Activated gamma-delta T cell treated with Interleukin-2 at 50 U/mL for 16 hours (primary cell): ENCODE measurements around the gene AIFM3.
"Not testable (repeated sequence)": the region's sequence is repeated elsewhere in the genome, so short reads cannot be mapped to it uniquely, and the experiment has no call there.

Experiments used
- DNase-seq: peaks from one replicate; pipeline ENCODE4 v3.0.0-alpha.2; 2020

AIFM3 gene, protein sequence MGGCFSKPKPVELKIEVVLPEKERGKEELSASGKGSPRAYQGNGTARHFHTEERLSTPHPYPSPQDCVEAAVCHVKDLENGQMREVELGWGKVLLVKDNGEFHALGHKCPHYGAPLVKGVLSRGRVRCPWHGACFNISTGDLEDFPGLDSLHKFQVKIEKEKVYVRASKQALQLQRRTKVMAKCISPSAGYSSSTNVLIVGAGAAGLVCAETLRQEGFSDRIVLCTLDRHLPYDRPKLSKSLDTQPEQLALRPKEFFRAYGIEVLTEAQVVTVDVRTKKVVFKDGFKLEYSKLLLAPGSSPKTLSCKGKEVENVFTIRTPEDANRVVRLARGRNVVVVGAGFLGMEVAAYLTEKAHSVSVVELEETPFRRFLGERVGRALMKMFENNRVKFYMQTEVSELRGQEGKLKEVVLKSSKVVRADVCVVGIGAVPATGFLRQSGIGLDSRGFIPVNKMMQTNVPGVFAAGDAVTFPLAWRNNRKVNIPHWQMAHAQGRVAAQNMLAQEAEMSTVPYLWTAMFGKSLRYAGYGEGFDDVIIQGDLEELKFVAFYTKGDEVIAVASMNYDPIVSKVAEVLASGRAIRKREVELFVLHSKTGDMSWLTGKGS

DNA sequence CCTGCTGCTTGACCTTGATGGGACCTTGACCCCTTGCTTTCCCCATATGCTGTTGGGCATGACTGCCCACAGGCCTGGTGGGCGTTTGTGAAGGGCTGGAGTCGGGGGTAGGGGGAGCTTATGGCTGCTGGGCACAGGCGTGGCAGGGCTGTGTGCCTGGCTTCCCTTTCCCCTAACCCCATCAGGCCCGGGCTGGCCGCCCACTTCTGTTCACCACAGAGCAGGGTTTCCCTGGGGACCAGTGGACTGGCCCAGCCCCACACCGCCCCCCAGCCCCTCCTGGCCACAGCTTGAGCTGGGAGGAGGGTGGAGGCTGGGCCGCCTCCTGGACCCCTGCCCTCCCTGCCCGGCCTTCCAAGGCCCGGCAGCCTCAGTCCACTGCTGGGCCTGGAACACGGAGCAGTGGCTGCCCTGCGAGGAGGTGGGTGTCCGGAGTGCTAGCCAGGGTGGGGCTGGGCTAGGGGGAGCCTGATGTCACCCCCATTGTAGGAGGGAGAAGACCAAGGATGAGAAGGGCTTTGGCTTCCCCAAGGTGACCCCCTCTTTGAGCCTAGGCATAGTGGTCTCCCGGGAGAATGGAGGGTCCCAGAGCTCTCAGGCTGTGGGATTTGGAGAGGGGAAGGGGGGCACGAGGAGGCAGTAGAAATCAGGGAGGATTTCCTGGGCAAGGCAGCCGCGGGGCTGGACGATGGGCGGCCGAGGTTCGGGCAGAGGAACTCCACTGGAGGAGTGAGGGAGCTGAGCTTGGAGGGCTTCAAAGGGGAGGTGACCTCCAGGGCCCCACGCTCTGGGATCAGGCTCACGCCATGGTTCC is at the start of gene AIFM3:
Gene AIFM3, plus strand, starts transcription at position 373 of the 814 bp plus-strand sequence. CDS start 690 bp downstream, outside the sequence.
- DNase-seq, result no peak

DNA sequence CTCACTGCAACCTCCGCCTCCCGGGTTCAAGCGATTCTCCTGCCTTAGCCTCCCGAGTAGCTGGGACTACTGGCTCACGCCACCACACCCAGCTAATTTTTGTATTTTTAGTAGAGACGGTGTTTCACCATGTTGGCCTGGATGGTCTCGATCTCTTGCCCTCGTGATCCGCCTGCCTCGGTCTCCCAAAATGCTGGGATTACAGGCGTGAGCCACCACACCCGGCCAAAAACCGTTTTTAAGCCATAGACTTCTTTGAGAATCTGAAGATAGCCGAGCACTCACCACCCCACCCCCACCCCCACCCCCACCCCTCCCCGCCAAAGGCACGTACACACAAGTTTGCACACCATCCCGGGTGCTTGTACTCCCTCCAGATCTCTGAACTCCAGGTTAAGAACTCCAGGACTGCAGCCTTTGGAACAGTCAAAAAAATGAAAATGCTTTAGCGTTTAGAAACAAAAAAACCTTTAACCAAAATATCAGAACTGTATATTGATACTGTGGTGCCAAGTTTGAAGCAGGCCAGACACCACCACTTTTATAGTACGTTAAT is 48.3 kb upstream of the AIFM3 start:
- no peak for DNase-seq

DNA sequence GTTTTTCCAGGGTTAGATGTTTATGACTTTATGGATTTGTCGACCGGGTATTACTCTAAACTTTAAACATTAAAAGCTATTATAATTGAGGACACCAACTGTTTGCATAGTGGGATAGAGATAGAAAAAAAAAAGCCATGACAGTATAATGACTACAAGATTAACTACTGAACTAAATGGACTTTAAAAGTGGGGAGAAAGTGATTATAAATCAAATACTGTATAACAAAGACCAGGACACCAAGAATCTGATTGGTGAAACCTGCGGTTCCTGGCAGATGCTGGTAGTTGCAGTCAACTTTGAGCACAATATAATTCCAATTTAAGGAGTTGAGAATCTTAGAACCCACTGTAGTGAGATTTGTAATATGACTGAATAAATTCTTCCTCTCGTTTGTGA is 47.3 kb upstream of the AIFM3 start:
- DNase-seq, result no peak

DNA sequence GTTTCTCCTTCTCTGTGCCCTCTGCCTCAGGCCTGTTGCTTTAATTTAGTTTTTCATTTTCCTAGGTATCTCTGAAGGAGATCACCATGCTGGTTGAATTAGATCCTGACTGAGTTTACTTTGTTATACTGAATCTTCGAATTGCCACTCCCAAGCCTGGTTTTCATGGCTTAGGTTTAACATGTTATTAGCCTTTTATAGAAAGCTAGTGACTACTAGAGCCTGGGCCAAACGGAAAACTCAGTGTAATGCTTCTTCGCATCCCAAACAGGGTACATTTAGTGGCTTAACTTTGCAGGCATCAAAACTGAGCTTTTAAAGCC is 46.2 kb upstream of the AIFM3 start:
- DNase-seq, result no peak

DNA sequence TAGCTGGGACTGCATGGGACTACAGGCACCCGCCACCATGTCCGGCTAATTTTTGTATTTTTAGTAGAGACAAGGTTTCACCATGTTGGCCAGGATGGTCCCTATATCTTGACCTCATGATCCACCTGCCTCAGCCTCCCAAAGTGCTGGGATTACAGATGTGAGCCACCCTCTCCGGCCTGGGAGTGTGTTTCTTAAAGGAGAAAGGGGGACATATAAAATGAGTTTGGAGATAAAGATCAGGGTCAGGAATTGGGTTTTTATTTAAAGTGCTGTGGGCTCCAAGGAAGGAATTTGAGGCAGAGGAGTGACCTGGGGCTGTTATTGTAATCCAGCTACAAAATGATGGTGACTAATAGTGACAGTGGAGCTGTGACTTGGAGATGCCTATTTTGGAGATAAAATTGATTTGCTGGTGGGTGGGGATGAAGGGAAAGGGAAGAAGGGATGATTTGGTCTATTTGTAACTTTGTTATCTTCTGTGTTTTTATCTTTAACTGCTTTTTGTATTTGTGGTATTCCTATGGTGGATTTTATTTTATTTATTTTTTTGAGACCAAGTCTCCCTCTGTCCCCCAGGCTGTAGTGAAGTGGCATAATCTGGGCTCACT is 44.8 kb upstream of the AIFM3 start:
- DNase-seq, result no peak

DNA sequence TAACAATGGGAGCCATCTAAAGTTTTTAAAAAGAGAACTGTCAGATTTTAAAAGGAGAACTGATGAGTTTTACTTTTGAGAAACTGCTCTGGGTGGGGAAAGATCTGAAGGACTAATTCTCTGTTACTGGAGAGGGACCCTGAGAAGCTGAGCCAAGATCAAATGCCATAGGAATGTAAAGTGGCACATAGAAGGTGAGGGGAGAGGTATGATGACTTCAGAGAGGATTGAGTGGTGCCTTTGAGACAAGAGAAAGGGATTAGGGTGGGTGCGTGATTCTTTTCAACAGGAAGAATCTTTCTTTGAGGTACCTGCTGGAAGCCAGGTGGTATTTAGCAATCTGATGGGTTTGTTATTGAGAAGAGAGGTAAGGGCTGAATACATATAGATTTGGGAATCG is 40.8 kb upstream of the AIFM3 start:
- no peak for DNase-seq

DNA sequence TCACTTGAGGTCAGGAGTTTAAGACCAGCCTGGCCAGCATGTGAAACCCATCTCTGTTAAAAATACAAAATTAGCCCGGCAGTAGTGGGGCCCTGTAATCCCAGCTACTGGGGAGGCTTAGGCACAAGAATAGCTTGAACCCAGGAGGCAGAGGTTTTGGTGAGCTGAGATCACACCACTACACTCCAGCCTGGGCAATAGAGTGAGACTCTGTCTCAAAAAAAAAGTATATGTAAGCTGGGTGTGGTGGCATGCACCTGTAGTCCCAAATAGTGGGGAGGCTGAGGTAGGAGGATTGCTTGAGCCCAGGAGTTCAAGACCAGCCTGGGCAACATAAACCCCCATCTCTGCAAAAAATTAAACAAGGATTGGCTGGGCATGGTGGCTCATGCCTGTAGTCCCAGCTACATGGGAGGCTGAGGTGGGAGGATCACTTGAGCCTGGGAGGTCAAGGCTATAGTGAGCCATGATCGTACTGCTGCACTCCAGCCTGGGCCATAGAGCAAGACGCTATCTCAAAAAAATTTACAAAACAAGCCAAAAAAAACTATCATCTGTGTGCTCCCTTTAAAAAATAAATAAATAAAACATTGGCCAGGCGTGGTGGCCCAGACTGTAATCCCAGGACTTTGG is 39.0 kb upstream of the AIFM3 start:
- no peak for DNase-seq

DNA sequence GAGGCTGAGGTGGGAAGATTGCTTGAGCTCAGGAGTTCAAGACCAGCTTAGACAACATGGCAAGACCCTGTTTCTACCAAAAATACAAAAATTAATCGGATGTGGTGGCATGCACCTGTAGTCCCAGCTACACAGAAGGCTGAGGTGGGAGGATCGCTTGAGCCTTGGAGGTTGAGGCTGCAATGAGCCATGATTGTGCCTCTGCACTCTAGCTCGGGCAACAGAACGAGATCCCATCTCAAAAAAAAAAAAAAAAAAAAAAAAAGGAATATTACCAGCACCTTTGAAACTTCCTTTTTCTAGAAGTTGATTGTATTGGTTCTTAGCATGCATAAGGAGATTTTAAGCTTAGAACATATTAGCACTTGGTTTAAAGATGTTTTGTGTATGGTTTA is 38.5 kb upstream of the AIFM3 start:
- DNase-seq, result no peak

DNA sequence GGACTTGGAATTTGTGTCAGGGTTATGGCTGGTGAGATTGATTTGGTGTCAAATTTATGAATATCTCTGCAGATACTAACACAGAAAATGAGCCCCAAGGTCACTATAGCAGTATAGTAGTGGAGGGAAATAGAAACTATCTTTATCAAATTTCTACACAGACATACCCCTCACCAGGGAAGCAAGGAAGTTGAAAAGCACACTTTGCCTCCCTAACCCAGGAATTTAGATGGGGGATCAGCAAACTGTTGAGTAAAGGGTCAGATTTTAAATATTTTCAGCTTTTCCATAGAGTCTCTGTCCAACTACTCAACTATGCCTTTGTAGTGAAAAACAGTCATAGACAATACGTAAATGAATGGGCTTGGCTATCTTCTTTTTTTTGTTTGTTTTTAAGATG is 37.1 kb upstream of the AIFM3 start:
- no peak for DNase-seq

DNA sequence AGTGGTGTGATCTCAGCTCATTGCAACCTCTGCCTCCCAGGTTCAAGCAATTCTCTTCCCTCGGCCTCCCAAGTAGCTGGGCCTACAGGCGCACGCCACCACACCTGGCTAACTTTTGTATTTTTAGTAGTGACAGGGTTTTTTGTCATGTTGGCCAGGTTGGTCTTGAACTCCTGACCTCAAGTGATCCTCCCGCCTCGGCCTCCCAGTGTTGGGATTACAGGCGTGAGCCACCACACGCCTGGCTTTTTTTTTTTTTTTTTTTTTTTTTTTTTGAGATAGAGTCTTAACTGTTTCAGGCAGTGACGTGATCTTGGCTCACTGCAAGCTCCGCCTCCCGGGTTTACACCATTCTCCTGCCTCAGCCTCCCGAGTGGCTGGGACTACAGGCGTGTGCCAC is 36.6 kb upstream of the AIFM3 start:
- DNase-seq, result not testable (repeated sequence)

DNA sequence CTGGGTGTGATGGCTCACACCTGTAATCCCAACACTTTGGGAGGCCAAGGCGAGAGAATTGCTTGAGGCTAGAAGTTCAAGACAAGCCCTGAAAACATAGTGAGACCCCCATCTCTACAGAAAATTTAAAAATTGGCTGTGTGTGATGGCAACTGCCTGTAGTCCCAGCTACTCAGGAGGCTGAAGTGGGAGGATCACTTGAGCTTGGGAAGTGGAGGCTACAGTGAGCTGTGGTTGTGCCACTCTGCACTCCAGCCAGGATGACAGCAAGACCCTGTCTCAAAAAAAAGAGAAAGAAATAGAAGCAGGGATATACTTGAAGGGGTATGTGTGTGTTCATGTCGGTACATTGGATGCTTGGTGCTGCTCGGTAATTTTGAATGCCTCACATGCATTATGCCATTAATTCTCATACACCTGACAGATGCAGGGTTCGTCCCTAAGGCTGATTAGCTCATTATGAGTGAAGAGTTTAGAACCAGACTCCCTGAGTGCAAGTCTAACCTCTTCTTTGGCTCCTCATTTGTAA is 35.9 kb upstream of the AIFM3 start:
- DNase-seq, result no peak

DNA sequence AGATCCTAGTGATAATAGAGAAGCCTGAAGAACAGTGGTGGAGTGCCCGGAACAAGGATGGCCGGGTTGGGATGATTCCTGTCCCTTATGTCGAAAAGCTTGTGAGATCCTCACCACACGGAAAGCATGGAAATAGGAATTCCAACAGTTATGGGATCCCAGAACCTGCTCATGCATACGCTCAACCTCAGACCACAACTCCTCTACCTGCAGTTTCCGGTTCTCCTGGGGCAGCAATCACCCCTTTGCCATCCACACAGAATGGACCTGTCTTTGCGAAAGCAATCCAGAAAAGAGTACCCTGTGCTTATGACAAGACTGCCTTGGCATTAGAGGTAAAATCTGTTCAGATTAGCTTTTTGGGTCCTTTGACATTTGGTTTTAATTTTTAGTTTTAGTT is 33.1 kb upstream of the AIFM3 start:
- no peak for DNase-seq

DNA sequence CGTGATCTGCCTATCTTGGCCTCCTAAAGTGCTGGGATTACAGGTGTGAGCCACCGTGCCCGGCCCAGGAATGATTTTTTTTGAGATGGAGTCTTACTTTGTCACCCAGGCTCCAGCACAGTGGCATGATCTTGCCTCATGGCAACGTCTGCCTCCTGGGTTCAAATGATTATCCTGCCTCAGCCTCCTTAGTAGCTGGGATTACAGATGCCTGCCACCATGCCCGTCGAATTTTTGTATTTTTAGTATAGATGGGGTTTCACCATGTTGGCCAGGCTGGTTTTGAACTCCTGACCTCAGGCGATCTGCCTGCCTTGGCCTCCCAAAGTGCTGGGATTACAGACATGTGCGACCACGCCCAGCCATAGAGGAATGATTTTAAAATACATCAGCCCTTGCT is 32.0 kb upstream of the AIFM3 start:
- DNase-seq, result not testable (repeated sequence)

DNA sequence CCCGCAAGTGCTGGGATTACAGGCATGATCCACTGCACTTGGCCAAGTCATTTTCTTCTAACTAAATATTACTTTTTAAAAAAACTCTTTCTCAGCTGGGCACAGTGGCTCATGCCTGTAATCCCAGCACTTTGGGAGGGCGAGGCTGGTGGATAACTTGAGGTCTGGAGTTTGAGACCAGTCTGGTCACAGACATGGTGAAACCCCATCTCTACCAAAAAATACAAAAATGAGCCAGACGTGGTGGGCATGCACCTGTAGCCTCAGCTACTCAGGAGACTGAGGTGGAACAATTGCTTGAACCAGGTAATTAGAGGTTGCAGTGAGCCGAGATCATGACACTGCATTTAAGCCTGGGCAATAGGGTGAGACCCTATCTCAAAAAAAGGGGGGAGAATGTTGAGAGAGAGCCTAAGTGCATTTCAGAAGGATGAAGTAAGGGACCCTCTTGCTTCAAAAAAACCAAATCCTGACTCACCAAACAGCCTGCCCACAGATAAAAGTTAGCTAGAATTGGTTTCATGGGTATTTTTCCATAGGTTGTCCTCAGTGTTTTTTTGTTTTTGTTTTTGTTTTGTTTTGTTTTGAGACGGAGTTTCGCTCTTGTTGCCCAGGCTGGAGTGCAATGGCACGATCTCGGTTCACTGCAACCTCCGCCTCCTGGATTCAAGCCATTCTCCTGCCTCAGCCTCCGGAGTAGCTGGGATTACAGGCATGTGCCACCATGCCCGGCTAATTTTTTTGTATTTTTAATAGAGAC is 31.1 kb upstream of the AIFM3 start:
- not testable (repeated sequence) for DNase-seq

DNA sequence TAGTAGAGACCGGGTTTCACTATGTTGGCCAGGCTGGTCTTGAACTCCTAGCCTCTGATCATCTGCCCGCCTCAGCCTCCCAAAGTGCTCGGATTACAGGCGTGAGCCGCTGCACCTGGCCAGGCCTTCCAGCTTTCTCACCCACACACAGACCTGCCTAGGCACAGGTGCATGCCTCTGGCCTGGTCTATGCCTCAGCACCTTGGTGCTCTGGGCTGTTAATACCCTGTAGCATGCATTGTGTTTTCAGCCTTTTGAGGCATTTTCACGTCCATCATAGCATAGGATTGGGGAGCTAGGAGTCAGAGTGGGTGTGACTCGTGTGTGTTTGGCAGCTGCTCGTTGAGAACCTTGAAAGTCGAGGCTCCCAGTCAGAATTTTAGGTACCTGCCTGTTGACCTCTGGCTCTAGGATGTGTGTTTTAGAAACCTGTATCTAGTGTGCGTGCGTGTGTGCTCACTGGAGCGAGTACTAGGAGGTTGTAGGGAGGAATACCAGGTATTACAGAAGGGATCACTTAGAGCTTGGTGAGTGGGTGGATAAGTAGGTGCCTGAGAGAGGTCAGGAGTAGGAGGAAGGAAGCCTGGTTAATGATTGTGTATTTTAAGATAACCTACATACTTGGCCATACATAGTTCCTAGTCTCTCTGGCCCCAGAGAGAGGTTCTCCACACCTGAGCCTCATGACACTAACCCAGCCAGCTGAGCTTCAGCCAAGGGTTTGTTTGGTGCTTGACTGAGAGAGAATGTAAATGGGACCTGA is 29.8 kb upstream of the AIFM3 start:
- DNase-seq, result no peak

DNA sequence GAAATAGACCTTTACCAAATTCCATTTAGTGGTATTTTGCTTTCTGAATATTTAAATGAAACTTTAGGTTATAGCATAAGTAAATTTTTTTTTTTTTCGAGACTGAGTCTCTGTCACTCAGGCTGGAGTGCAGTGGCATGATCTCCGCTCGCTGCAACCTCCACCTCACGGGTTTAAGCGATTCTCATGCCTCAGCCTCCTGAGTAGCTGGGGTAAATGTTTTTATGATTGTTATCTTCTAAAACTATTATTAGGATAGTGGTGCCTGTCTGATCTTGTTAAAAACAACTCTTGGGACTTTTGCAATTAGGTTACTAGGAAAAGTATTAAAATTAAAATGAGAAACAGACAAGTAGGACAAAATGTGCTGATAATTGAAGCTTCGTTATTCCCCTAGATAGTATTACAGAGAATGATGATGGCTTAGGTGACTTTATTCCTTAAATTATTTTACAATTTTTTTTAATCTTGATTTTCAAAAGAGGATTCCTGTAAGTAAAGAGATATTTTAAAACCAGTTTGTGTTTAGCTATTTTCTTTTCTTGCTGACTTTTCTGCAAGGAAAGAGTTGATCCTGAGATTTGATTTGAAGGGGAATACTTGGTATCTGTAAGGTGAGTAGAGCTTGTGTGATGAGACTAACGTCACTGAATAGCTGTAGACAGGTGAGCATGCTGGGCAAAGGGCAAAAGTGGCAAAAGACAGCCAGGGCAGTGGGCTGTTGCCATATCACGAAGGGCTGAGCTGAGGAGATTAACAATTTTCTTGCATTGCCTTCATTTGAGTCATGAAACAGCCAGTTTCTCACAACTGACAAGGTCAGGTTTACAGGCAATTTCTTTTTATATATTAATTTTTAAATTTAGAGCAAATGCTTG is 29.0 kb upstream of the AIFM3 start:
- no peak for DNase-seq

DNA sequence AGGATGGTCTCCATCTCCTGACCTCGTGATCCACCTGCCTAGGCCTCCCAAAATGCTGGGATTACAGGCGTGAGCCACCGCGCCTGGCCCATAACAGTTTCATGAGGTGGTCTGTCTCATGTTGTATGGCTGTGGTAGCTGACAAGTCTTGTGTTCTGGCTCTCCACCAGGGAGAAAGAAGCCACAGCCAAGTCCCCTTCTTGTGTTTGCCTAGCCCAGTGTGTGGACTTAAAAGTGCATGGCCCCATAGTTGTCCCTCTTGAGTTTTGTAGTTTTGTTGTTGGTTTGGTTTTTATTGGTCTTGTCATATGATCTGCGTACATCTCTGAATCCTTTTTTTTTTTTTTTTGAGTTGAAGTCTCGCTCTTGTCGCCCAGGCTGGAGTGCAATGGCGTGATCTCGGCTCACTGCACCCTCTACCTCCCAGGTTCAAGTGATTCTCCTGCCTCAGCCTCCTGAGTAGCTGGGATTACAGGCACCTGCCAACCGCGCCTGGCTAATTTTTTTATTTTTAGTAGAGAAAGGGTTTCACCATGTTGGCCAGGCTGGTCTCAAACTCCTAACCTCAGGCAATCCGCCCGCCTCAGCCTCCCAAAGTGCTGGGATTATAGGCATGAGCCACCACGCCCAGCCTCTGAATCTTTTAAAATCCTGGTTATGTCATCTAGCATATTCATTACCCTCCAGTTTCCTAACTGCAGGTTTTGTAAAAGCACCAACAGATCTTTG is 27.4 kb upstream of the AIFM3 start:
- DNase-seq, result not testable (repeated sequence)

DNA sequence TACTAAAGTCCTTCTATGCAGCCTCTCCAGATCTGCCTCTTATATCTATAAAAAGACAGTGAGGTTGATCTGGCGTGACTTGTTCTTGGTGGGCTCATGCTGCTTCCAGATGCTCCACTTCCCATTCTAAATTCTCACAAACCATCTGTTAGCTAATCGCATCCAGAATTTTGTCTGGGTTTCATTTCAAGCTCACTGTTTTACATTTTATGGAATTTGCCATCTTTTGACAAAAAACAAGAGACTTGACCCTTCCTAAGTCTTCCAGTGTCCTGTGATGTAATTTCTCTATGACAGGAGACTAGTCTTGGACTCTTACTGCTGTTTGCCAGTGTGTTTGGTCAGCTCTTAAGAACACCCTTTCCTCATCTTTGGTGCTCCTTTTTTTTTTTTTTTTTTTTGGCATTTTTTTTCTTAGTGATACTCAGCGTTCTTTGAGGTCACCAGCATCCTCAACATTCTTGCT is 26.8 kb upstream of the AIFM3 start:
- DNase-seq, result no peak

DNA sequence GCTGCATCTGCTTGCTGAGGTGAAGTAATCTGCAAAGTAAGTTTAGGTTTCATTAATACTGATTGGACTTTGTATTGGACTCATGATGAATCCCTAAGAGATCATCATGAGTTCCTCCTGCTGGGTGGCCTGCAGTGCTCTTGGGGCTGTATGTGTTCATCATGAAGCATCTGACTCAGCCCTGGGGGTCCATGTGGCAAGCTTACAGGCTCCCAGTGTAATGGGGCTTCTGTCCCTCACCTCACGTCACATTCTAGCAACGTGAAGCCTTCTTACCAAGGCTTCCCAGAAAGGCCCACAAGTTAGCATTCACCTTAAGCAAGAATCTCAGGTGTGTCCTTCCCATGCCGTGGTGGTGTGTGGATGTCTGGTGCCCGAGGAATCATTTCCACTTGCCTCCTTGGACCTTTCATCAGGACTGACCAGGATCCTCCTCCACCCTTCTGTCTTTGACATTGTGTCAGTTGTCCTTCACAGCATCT is 26.1 kb upstream of the AIFM3 start:
- no peak for DNase-seq
